ENCODE results near the gene FUT1.

Gene FUT1

GRCh38 chr19:48715681-48716171 lies 36.7 kb downstream of the FUT1 start:
- DNase-seq = no peak

DNA sequence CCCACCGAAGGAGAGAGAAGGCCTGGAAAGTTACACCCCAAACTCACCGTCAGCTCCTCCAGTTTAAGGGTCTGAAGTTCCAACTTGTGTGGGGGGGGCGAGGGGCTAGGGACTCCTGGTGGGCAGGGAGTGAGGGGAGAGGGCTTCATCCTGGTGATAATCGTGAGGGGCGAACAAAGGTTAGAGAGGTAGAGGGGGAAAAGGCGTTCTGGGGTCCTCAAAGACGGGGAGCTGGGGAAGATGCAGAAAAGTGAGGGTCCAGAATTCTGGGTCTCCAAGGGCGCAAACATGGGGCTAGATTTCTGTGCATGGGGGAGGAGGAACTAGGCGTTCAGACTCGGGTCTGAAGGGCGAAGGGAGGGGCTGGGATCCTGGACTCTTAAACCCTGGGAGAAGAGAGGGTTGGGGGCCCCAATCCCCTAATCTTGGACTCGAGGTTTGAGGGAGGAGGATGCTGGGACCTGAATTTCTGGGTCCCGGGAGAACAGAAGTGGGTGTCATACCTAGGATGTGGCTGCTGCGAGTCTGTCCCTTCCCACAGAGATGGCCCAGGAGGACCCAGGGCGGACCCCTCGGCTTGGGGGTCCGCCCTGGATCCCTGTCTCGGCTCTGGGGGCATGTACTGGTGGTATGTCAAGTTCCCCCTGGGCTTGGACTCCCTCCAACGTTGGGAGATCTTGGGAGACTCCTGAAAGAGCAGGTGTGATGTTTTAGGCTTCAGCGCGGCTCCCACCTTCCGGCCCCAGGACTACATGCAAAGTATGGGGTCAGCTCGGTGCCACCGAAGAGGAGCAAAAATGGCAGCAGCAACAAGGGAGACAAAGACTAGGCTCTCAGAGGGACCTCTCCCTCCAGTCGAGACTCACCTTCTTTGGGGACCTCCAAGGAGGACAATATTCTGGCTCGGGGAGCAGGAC lies 37.4 kb downstream of the FUT1 start:
- DNase-seq = no peak

- peak; percentile 98 for DNase-seq
Measured at GRCh38 chr19:48713864-48714755, 38.3 kb downstream of the FUT1 start.

DNA sequence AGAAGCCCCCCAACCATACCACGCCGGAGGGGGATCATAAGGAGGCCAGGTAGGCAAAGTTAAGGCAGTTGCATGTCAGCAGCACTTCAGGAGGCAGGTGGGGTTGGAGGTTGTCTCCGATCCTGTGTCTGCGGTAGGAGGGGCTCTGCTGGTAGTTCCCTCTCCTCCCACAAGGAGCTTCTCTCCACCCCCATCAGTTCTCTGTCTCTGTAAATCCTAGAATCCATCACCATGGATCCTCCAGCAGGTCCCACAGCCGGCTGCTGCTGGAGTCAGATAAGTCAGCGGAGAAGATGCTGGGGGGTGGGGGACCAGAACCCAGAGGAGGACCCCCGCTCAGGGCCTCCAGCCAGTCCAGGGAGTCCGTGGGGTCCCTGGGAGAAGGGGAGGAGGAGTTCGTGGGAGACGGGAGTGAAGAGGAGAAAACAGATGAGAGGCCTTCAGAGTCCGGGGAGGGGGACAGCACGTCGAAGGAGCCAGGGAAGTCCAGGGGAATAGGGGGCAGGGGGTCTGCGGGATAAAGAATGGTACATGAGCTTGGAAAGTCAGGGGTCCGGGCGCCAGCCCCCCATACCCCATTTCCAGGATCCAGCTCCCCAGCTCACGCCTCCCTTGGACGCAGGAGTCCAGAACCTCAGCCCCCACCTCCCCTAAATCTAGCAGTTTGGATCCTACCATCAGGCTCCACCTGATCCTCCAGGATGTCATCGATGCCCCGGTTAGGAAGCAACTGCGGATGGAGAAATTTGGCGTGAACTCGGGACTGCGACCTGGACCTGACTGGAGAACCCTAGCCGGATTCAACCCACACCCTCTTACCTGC lies 39.2 kb downstream of the FUT1 start:
- no peak for DNase-seq

GRCh38 chr19:48711106-48711662 lies 41.3 kb downstream of the FUT1 start:
- DNase-seq = no peak

DNA sequence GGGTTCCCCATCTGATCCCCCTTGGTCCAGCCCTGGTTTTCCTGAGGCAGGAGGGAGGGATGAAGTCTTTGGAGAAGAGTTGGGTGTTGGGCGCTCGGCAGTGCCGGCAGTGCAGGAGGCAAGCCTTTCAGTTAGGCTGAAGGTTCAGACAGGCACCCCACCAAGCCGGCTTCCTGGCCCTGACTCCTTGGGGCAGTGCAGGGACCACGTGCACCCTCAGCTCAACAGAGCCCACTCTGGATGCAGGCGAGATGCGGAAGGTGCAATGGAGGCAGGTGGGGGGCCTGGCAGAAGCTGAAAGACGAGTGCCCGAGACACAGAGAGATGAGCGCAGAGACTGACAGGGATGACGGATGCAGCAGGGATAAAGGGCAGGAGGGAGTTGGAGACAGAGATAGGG lies 44.0 kb downstream of the FUT1 start:
- DNase-seq = no peak

GRCh38 chr19:48705431-48705830 lies 47.0 kb downstream of the FUT1 start:
- no peak for DNase-seq

- DNase-seq = no peak
Measured at GRCh38 chr19:48703316-48703715, 49.1 kb downstream of the FUT1 start.

DNA sequence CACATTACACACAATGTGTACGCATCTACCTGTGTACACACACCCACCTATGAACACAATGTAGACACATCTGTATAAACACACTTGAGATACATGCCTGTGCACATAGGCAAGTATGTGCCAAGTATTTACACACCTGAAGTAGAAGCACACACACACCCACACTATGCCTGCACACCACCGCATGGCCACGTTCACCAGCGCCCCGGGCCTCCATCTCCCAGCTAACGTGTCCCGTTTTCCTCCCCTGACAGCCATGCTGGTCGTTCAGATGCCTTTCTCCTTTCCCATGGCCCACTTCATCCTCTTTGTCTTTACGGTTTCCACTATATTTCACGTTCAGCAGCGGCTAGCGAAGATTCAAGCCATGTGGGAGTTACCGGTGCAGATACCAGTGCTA lies 49.7 kb downstream of the FUT1 start:
- DNase-seq = no peak

DNA sequence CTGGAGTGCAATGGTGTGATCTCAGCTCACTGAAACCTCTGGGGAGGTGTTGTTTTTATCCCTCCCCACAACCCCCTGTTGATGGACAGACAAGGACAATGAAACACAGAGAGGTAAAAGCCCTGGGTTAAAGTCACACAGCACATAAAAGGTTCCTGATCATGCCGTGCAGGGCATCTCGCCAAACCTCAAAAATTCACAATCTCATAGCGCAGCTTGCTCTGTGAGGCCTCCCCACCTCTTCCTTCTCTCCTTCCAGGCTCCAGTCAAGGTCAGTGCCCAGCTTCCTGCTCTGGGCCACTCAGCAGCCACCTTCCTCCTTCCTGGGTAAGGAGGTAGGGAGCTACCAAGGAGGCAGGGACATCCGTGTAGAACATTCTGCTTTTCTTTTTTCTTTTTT lies 54.4 kb downstream of the FUT1 start:
- no peak for DNase-seq
